ENCODE measurements around the gene CETN1.

CETN1 gene

GRCh38 chr18:567122-567521 is 13.1 kb upstream of the CETN1 start:
- H3K36me3 ChIP-seq (ENCODE audit: insufficient read depth, low read length) = no peaks in the 10 kb centered on the region
- 93% methylated on average over 2 of the region's 3 CpGs for WGBS
- no peaks in the 10 kb centered on the region for H3K27me3 ChIP-seq (ENCODE audit: insufficient read depth, low read length)

GRCh38 chr18:568731-569130 is 11.4 kb upstream of the CETN1 start:
- Histone ChIP-seq H3K9ac (ENCODE audit: low read depth, low read length) (no peak overlapping the region), H3K9me3 (ENCODE audit: insufficient read depth, low read depth, low read length) (no peaks in the 10 kb centered on the region), H3K27me3 (ENCODE audit: insufficient read depth, low read length) (no peaks in the 10 kb centered on the region), H3K4me3 (ENCODE audit: low read length) (no peak overlapping the region), H3K36me3 (ENCODE audit: insufficient read depth, low read length) (no peaks in the 10 kb centered on the region), H3K4me1 (ENCODE audit: insufficient read depth, low read length) (peaks cover 19% of the 10 kb centered on the region), H3K27ac (ENCODE audit: low read depth, low read length) (no peak overlapping the region)
- WGBS = 91% methylated on average over 3 of the region's 3 CpGs

More at GRCh38 chr18:567122-567521, 13.1 kb upstream of the CETN1 start:
- Histone ChIP-seq H3K9ac (ENCODE audit: low read depth, low read length) (no peak overlapping the region), H3K9me3 (ENCODE audit: insufficient read depth, low read depth, low read length) (no peaks in the 10 kb centered on the region), H3K27ac (ENCODE audit: low read depth, low read length) (no peak overlapping the region), H3K4me3 (ENCODE audit: low read length) (no peak overlapping the region), H3K4me1 (ENCODE audit: insufficient read depth, low read length) (peaks cover 3% of the 10 kb centered on the region; the same call in 1 of the 2 replicates)

- whole genome bisulfite sequencing = 100% methylated on average over 1 of the region's 3 CpGs
- H3K27me3 ChIP-seq (ENCODE audit: insufficient read depth, low read length) = no peaks in the 10 kb centered on the region
- no peak overlapping the region for H3K27ac ChIP-seq (ENCODE audit: low read depth, low read length)
- H3K9me3 ChIP-seq (ENCODE audit: insufficient read depth, low read depth, low read length) = no peaks in the 10 kb centered on the region
- H3K4me3 ChIP-seq (ENCODE audit: low read length) = no peak overlapping the region
- no peaks in the 10 kb centered on the region for H3K36me3 ChIP-seq (ENCODE audit: insufficient read depth, low read length)
- no peak overlapping the region for H3K9ac ChIP-seq (ENCODE audit: low read depth, low read length)
- peaks cover 34% of the 10 kb centered on the region for H3K4me1 ChIP-seq (ENCODE audit: insufficient read depth, low read length)
These were observed 9.9 kb upstream of the CETN1 start for GRCh38 chr18:570256-570655.

GRCh38 chr18:570697-571096 is 9.5 kb upstream of the CETN1 start:
- Histone ChIP-seq H3K9me3 (ENCODE audit: insufficient read depth, low read depth, low read length) (no peaks in the 10 kb centered on the region), H3K36me3 (ENCODE audit: insufficient read depth, low read length) (no peaks in the 10 kb centered on the region), H3K9ac (ENCODE audit: low read depth, low read length) (no peak overlapping the region), H3K4me1 (ENCODE audit: insufficient read depth, low read length) (peaks cover 39% of the 10 kb centered on the region), H3K27ac (ENCODE audit: low read depth, low read length) (no peak overlapping the region), H3K27me3 (ENCODE audit: insufficient read depth, low read length) (no peaks in the 10 kb centered on the region), H3K4me3 (ENCODE audit: low read length) (no peak overlapping the region)
- 63% methylated on average over 4 of the region's 5 CpGs for WGBS

- H3K9ac ChIP-seq (ENCODE audit: low read depth, low read length) = no peak overlapping the region
These were observed 7.9 kb upstream of the CETN1 start for GRCh38 chr18:572091-572830.

GRCh38 chr18:572831-573289 is 7.3 kb upstream of the CETN1 start:
- Histone ChIP-seq H3K4me3 (ENCODE audit: low read length) (no peak overlapping the region), H3K9me3 (ENCODE audit: insufficient read depth, low read depth, low read length) (no peaks in the 10 kb centered on the region), H3K9ac (ENCODE audit: low read depth, low read length) (no peak overlapping the region), H3K27ac (ENCODE audit: low read depth, low read length) (no peak overlapping the region), H3K4me1 (ENCODE audit: insufficient read depth, low read length) (peaks cover 41% of the 10 kb centered on the region), H3K27me3 (ENCODE audit: insufficient read depth, low read length) (no peaks in the 10 kb centered on the region), H3K36me3 (ENCODE audit: insufficient read depth, low read length) (no peaks in the 10 kb centered on the region)

More at GRCh38 chr18:572091-572830, 7.9 kb upstream of the CETN1 start:
- H3K9me3 ChIP-seq (ENCODE audit: insufficient read depth, low read depth, low read length) = no peaks in the 10 kb centered on the region
- peaks cover 41% of the 10 kb centered on the region for H3K4me1 ChIP-seq (ENCODE audit: insufficient read depth, low read length)
- H3K27me3 ChIP-seq (ENCODE audit: insufficient read depth, low read length) = no peaks in the 10 kb centered on the region
- no peaks in the 10 kb centered on the region for H3K36me3 ChIP-seq (ENCODE audit: insufficient read depth, low read length)
- 72% methylated on average over 9 of the region's 9 CpGs for WGBS
- no peak overlapping the region for H3K27ac ChIP-seq (ENCODE audit: low read depth, low read length)
- no peak overlapping the region for H3K4me3 ChIP-seq (ENCODE audit: low read length)

GRCh38 chr18:573385-573784 is 6.8 kb upstream of the CETN1 start:
- 37% methylated on average over 1 of the region's 1 CpG for WGBS
- Histone ChIP-seq H3K9me3 (ENCODE audit: insufficient read depth, low read depth, low read length) (no peaks in the 10 kb centered on the region), H3K27me3 (ENCODE audit: insufficient read depth, low read length) (no peaks in the 10 kb centered on the region), H3K4me1 (ENCODE audit: insufficient read depth, low read length) (peaks cover 41% of the 10 kb centered on the region), H3K27ac (ENCODE audit: low read depth, low read length) (no peak overlapping the region), H3K9ac (ENCODE audit: low read depth, low read length) (no peak overlapping the region), H3K36me3 (ENCODE audit: insufficient read depth, low read length) (no peaks in the 10 kb centered on the region), H3K4me3 (ENCODE audit: low read length) (no peak overlapping the region)

- Histone ChIP-seq H3K4me1 (ENCODE audit: insufficient read depth, low read length) (peaks cover 41% of the 10 kb centered on the region), H3K9me3 (ENCODE audit: insufficient read depth, low read depth, low read length) (no peaks in the 10 kb centered on the region), H3K27me3 (ENCODE audit: insufficient read depth, low read length) (no peaks in the 10 kb centered on the region), H3K36me3 (ENCODE audit: insufficient read depth, low read length) (no peaks in the 10 kb centered on the region), H3K4me3 (ENCODE audit: low read length) (no peak overlapping the region), H3K27ac (ENCODE audit: low read depth, low read length) (peak overlapping the region; percentile 82; the same call in 1 of the 2 replicates), H3K9ac (ENCODE audit: low read depth, low read length) (peak overlapping the region; percentile 28; the same call in 1 of the 2 replicates)
- WGBS = 91% methylated on average over 4 of the region's 4 CpGs
These were observed 5.9 kb upstream of the CETN1 start for GRCh38 chr18:574149-574860.

GRCh38 chr18:574865-575645 is 5.1 kb upstream of the CETN1 start:
- H3K4me1 ChIP-seq (ENCODE audit: insufficient read depth, low read length) = peaks cover 41% of the 10 kb centered on the region
- no peaks in the 10 kb centered on the region; the same call in 1 of the 2 replicates for H3K9me3 ChIP-seq (ENCODE audit: insufficient read depth, low read depth, low read length)
- no peaks in the 10 kb centered on the region for H3K36me3 ChIP-seq (ENCODE audit: insufficient read depth, low read length)
- H3K27ac ChIP-seq (ENCODE audit: low read depth, low read length) = peak overlapping the region; percentile 82
- H3K4me3 ChIP-seq (ENCODE audit: low read length) = no peak overlapping the region
- no peaks in the 10 kb centered on the region for H3K27me3 ChIP-seq (ENCODE audit: insufficient read depth, low read length)
- 57% methylated on average over 4 of the region's 5 CpGs for WGBS
- H3K9ac ChIP-seq (ENCODE audit: low read depth, low read length) = 0 out of 2 replicates have a peak overlapping the region, but pooled peaks have one; percentile 28

- H3K9ac ChIP-seq (ENCODE audit: low read depth, low read length) = no peak overlapping the region
- 97% methylated on average over 9 of the region's 9 CpGs for WGBS
- H3K36me3 ChIP-seq (ENCODE audit: insufficient read depth, low read length) = no peaks in the 10 kb centered on the region
- no peaks in the 10 kb centered on the region for H3K27me3 ChIP-seq (ENCODE audit: insufficient read depth, low read length)
- no peaks in the 10 kb centered on the region; the same call in 1 of the 2 replicates for H3K9me3 ChIP-seq (ENCODE audit: insufficient read depth, low read depth, low read length)
- H3K27ac ChIP-seq (ENCODE audit: low read depth, low read length) = no peak overlapping the region
- no peak overlapping the region for H3K4me3 ChIP-seq (ENCODE audit: low read length)
- H3K4me1 ChIP-seq (ENCODE audit: insufficient read depth, low read length) = peaks cover 40% of the 10 kb centered on the region
These were observed 3.3 kb upstream of the CETN1 start for GRCh38 chr18:576924-577323.

Measured in HUES64 (cell line).